Omental fat pad (tissue), 4 donors: ENCODE measurements around the gene GNG13. TPM values are rescaled to one million over a fixed set of nuclear protein-coding genes. Genes with fewer than 3 reads are reported as not detected.

Experiments
- ATAC-seq: fragments of 150-250 bp; one replicate; pipeline ENCODE4 v1.9.1; 2016; ENCODE audit warnings: mild to moderate bottlenecking, moderate library complexity; ENCODE audit not compliant: low FRiP score
- DNase-seq: peaks from one replicate; pipeline ENCODE4 v3.0.0-alpha.2; 2019; ENCODE audit warnings: low spot score
- total RNA-seq, 4 donors: library from RNA; depleted of rRNA; stranded (reverse); fragments of >200 nt; gene quantifications; one replicate each; pipeline ENCODE4 v1.1.0, GENCODE V29; 2016
- TF ChIP-seq, protein P1 (sequence below), 3 donors: fragments of 450-650 bp; IDR thresholded peaks; one replicate each; pipeline ENCODE4 v1.5.1; 2016 to 2017; ENCODE audit warnings: antibody characterized with exemption in 3 of 3, mild to moderate bottlenecking in 3 of 3, moderate library complexity in 2 of 3

GNG13 gene
- total RNA-seq, 4 donors from 2014 or later, result not detected

DNA sequence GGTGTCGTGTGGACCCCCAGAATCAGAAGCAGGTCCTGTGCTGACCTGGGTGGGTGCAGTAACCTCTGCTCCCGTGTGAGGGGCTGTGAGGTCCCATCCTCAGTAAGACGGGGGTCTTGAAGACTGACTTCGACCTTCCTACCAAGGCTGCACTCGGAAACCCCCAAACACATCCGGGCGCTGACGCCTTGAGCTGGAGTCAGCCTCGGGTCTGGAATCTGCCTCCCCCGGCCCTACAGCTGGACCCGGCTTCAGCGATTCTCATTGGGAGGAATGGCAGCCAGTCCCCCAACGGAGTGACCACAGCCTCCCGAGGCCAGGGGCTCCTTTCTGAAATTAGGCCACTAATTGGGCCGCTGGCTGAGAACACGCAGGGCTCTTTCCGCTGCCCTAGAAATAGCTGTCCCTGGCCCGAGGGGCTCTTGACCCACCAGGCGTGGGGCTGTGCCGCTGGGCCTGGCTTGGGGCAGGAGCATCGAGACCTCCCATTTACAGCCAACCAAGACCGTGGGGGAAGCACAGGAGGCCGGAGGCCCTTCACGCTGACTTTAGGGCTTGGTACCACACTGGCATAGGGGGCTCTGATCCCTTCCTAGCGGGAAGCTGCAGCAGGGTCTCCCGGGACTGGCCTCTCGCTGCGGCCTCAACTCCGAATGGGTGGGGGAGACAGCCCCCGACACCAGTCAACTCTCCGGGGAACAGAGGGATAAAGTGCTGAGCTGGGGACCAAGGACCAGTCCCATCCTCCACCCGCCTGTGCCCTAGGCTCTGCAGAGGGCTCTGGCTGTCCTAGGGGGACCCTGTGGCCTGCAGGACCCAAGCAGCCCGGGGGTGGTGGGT is 2.6 kb upstream of the GNG13 start:
- ATAC-seq, result no peak
- DNase-seq, result no peak
- TF ChIP-seq, protein P1, sequence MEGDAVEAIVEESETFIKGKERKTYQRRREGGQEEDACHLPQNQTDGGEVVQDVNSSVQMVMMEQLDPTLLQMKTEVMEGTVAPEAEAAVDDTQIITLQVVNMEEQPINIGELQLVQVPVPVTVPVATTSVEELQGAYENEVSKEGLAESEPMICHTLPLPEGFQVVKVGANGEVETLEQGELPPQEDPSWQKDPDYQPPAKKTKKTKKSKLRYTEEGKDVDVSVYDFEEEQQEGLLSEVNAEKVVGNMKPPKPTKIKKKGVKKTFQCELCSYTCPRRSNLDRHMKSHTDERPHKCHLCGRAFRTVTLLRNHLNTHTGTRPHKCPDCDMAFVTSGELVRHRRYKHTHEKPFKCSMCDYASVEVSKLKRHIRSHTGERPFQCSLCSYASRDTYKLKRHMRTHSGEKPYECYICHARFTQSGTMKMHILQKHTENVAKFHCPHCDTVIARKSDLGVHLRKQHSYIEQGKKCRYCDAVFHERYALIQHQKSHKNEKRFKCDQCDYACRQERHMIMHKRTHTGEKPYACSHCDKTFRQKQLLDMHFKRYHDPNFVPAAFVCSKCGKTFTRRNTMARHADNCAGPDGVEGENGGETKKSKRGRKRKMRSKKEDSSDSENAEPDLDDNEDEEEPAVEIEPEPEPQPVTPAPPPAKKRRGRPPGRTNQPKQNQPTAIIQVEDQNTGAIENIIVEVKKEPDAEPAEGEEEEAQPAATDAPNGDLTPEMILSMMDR (IDR thresholded peaks at IDR 0.05), result no peak

DNA sequence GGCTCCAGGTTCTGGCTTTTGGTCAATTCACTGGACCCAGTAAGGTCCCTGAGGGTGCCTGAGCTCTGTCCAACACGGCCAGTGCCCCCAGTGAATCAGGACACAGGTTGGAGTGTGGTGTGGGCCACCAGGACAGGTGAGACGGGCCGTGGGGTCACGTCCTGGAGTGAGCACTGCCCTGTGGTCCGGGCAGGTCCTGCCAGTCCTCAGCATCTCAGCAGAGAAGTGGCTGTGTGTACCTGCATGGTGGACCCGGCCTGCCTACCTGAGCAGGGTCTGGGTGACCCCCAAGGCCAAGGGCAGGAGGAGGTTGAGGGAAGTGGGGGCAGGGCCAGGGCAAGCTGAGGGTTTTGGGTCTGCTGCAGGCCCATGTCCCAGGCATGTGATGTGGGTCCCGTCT is 1.9 kb upstream of the GNG13 start:
- DNase-seq (no peak), ATAC-seq (no peak)
- TF ChIP-seq, protein P1 (IDR thresholded peaks at IDR 0.05), result no peak

DNA sequence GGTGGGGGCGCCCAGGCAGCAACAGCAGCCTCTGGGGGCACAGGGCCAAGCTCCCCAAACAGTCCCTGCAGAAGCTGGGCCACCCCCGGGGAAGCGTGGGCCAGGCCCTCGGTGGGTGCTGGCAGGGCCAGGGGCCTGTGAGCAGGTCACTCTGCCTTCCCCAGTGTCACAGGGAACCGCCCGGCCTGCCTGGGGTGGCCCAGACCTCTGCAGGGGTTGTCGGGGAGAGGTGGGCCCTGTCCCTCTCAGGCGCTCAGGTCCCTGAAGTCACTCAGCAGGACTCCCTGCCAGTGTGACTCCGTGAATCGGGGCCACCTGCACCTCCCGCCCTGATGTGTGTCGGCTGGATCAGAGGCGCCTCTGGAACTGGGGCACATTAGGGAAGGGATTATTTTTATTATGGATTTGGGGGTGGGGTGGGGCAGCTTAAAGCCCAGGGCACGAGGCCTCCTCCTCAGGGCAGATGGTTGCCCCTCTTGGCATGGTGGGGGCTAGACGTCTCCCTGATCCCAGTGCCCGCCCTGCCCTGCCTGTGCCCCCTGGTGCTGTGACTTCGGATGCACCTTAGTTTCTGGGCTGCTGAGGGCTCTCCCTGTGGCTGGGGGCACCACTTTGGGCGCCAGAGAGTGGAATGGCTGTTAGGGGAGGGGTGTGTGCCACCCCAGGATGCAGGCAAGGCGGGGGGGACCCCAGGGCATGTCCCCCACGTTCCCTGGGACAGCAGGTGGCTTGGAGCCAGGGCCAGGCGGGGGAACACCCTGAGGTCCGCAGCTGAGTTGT is 1.2 kb upstream of the GNG13 start:
- TF ChIP-seq, protein P1 (IDR thresholded peaks at IDR 0.05), result no peak
- no peak for ATAC-seq
- no peak for DNase-seq

DNA sequence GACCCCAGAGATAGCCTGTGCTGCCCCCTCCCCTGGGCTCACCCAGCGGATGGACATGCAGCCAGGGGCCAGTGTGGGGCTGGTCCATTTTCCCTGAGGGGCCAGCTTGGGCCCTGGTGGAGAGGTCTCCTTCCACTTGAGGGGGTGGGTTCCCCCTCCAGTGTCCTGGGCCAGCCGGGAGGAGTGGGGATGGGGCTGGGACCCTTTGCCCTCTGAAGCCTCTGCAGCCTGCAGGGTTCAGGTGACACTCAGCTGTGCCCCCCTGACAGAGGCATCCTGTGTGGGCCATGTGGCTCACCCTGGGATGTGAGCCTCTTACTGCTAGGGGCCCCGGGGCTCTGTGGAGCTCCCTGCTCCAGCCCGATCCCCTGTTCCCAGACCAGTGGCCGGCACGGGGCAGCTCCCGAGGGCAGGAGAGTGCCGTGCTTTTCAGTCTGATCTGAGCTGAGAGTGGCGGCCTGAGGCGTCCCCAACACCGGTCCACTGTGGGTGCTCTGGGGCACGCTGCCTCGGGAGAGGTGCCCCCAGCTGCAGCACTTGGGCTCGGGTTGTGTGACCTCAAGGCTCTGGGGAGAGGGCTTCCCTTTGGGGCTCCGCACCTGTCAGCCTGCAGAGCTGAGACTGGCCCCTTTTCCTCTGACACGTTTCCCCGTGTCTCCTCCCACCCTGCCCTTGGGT is 439 bp upstream of the GNG13 start:
- TF ChIP-seq, protein P1 (IDR thresholded peaks at IDR 0.05), result no peak
- ATAC-seq, result no peak
- DNase-seq, result no peak

DNA sequence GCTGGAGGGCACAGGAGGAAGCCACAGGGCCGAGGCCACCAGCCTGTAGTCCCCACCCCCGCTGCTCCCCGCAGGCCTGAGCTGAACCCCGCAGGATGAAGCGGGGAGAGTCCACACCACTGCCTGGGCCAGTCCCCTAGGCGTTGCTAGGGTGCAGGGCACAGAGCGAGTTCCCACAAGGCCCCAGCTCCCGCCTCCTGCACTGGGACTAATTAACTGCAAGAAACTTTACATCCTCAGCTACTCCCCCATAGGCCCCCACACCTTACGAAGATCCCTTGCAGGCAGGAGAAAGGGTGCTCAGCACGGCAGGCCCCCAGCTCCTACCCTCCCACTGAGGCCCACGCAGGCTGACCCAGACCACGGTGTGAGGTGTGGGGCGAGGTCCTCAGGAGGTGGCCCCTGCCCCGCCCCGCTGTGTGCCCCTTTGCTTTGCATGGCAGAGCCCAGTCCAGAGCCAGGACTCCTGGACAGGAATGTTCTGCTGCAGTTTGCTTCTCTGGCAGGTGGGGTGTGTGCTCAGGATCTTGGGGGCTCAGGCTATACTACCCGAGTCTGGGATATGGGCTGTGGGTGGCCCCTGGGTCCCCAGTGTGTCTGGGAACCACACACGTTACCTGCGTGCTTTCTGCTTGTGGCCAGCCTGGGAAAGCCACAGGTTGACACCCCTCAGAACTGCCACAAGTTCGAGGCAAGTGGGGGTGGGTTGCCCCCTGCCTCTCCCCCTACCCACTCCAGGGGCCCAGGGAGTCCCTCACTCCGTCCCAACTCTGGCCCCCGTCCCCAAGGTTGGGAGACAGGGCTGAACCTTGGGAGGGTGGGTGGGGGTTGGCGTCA is 1.2 kb downstream of the GNG13 start:
- ATAC-seq (no peak), DNase-seq (no peak)
- TF ChIP-seq, protein P1 (IDR thresholded peaks at IDR 0.05), result no peak

DNA sequence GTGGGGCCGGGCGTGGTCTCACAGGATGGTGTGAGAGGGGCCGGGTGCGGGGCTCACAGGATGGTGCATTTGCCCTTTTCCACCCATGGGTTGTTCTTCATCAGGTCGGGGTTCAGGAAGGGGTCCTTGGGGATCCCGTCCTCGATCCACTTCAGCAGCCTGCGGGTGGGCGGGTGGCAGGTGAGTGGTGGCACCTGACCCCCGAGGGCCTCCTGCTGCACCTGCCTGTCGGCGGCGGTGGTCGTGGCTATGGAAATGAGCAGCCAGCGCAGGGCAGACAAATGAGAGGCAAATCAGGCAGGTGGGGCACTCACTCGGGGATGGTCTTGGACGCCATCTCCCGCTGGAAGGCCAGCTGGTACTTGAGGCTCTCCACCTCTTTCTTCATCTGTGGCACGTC is 1.9 kb downstream of the GNG13 start:
- no peak for DNase-seq
- no peak for ATAC-seq
- TF ChIP-seq, protein P1 (IDR thresholded peaks at IDR 0.05), result no peak
